GM12891 (cell line): Measurements from ENCODE around the gene RALGDS.

Experiments used
- POLR2A ChIP-seq: IDR thresholded peaks from 2 replicates; pipeline ENCODE4 v1.6.1; 2011; ENCODE audit warnings: low read depth, low read length, control low read depth
- POLR2AphosphoS5 ChIP-seq: IDR thresholded peaks from 2 replicates; pipeline ENCODE4 v1.6.1; 2011; ENCODE audit warnings: low read depth, low read length, control low read depth
- SPI1 ChIP-seq: IDR thresholded peaks from 2 replicates; pipeline ENCODE4 v1.6.1; 2011; ENCODE audit warnings: low read depth, low read length, control low read depth
- TAF1 ChIP-seq: IDR thresholded peaks from 2 replicates; pipeline ENCODE4 v1.6.1; 2011; ENCODE audit warnings: low read depth, low read length, control low read depth

- no peak for TF ChIP-seq POLR2A
- no peak for TF ChIP-seq POLR2AphosphoS5
- no peak for TF ChIP-seq TAF1
- no peak for TF ChIP-seq SPI1
Observed at GRCh38 chr9:133134388-133135145, 13.5 kb upstream of the RALGDS start.
